ENCODE measurements around the gene C4A. TPM values are rescaled to one million over a fixed set of nuclear protein-coding genes. Genes with fewer than 3 reads are reported as not detected.

C4A gene
- total and polyA plus RNA-seq, 2 of the 8 experiments (the other 6 are each of a cell fraction or from before 2014, with no cell fraction given): 0.62 to 2.4 TPM

- TF ChIP-seq TEAD4 (IDR thresholded peaks at IDR 0.05; ENCODE audit: low read depth, low read length): peak; percentile 78
- TF ChIP-seq E2F6 (IDR thresholded peaks at IDR 0.05): no peak
- no peak for TF ChIP-seq KDM1A (IDR thresholded peaks at IDR 0.05; ENCODE audit: borderline replicate concordance, low read length)
- TF ChIP-seq CHD2 (IDR thresholded peaks at IDR 0.05; ENCODE audit: low read length): no peak
- TF ChIP-seq CREB1 (IDR thresholded peaks at IDR 0.05): 0 out of 2 replicates have a peak, but pooled peaks have one; percentile 30
- no peak for TF ChIP-seq POU5F1 (IDR thresholded peaks at IDR 0.05; ENCODE audit: low read depth, low read length)
- TF ChIP-seq MAX (IDR thresholded peaks at IDR 0.05): no peak; the same call in 1 of the 2 replicates
- no peak for TF ChIP-seq SP4 (IDR thresholded peaks at IDR 0.05; ENCODE audit: low read length)
- TF ChIP-seq TBP (IDR thresholded peaks at IDR 0.05; ENCODE audit: low read depth, low read length): no peak
- no peak for TF ChIP-seq SP1 (IDR thresholded peaks at IDR 0.05; ENCODE audit: low read depth, low read length)
- no peak for TF ChIP-seq SIRT6 (IDR thresholded peaks at IDR 0.05; ENCODE audit: low read length)
- no peak for TF ChIP-seq ZNF274 (IDR thresholded peaks at IDR 0.05; ENCODE audit: borderline replicate concordance, extremely low read depth, low read length)
- no peak for TF ChIP-seq NRF1 (IDR thresholded peaks at IDR 0.05; ENCODE audit: low read depth, low read length)
- TF ChIP-seq KDM4A (IDR thresholded peaks at IDR 0.05; ENCODE audit: low read depth, low read length, severe bottlenecking): no peak
- TF ChIP-seq, protein P1, sequence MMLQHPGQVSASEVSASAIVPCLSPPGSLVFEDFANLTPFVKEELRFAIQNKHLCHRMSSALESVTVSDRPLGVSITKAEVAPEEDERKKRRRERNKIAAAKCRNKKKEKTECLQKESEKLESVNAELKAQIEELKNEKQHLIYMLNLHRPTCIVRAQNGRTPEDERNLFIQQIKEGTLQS (IDR thresholded peaks at IDR 0.05; ENCODE audit: insufficient read depth, low read depth, low read length): no peak
Measured at GRCh38 chr6:32047855-32048766, 66.3 kb downstream of the C4A start (continued).

All from H1 (cell line).